Stimulated activated CD8-positive, alpha-beta memory T cell treated with anti-CD3 and anti-CD28 coated beads, Interleukin-7, amount 100 ng/mL, for 48 hours (primary cell): ENCODE measurements around the gene FSD2.

Experiments used
- DNase-seq, 2 donors: peaks; one replicate each; pipeline ENCODE4 v3.0.0-alpha.2; 2020; ENCODE audit warnings: low read depth in 1 of 2; ENCODE audit errors: extremely low read depth in 1 of 2

FSD2 gene

GRCh38 chr15:82805994-82806406 is at the start of gene FSD2:
Gene FSD2, minus strand, starts transcription at chr15:82806069. Its CDS starts 18,679 bp downstream, at chr15:82787390.
- no peak for DNase-seq

DNA sequence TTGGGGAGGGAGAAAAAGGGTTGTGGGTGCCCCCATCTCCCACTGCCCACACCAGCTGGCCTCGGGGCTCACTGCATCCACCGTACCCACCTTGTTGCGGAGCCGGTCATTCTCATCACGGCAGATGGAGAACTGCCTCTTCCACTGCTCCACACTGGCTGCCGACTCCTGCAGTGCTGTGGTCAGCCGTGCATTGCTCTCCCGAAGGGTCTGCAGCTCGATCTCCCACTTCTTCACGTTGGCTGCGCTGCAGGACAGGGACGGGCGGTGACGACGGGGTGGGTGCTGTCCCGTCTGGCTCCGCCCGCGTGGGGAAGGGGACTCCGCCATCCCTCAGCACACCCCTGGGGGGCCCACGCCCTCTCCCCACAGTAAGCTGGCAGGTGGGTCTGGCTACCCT is 48.7 kb upstream of the FSD2 start:
- no peak for DNase-seq

DNA sequence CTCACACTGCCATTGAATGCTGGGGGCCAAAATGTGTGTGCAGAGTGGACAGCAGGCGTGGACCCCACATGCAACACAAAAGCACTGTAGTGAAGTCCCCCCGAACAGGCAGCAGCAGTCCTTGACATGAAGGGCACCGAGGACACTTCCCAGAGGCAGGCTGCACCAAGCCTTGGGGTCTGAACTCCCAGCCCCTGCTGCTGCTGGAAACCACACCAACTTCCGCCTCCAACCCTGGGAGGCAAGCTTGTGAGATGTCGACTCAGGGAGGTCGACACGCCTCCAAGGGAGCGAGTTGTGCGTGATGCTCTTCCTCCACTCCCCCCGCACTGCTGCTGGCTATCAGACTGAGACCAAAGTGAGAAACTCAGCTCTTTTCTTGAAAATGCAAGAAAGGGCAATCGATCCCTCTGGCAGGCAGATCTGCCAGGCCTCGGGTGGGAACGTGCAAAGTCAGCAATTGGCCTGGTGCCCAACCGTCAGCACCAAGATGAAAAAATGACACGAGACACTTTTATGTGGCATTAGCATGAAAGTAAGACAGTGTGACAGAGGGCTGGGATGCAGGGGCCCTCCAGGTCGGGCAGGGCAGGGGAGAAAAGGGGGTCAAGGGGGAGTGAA is 47.2 kb upstream of the FSD2 start:
- no peak for DNase-seq

- DNase-seq, result no peak
Measured at GRCh38 chr15:82851981-82852511, 46.2 kb upstream of the FSD2 start.

- no peak for DNase-seq
Measured at GRCh38 chr15:82851306-82851850, 45.5 kb upstream of the FSD2 start.

- no peak for DNase-seq
Measured at GRCh38 chr15:82850731-82851130, 44.9 kb upstream of the FSD2 start.

- DNase-seq, result peak in 1 of 2 donors; percentile 25
Measured at GRCh38 chr15:82849556-82850512, 44.0 kb upstream of the FSD2 start.

DNA sequence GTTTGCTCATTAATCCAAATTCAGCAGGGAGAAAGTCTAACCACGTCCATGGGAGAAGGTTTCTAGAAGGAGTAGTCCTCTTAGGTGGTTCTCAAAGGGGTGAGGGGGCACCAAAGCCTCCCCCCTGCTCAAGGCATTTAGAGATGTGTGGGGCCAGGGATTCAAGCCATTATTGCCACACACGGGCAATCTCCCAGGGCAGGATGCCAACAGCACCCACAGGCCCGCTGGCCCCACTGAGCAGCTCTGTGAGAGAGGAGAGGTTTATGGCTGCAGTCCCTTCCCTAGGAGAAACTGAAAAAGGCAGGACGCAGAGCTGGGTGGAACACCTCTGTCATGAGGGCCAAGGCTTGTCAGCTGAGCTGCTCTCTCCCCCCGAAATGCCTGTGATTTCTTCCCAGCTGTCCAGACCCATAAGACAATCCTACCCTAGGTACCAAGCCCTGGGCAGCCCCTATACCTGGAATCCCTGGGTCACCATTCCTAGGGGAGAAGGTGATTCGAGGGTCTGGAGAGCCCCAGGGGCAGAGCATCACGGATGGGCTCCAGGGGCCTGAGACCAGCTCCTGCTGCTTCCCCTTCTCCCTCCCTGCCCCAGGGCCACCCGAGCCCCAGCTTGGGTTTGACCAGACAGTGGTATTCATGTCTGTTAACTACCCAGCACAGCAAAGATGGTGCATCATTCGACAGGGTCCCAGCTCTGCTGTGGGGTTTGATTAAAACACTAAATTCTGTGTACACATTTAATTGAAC is 42.5 kb upstream of the FSD2 start:
- DNase-seq, result no peak

DNA sequence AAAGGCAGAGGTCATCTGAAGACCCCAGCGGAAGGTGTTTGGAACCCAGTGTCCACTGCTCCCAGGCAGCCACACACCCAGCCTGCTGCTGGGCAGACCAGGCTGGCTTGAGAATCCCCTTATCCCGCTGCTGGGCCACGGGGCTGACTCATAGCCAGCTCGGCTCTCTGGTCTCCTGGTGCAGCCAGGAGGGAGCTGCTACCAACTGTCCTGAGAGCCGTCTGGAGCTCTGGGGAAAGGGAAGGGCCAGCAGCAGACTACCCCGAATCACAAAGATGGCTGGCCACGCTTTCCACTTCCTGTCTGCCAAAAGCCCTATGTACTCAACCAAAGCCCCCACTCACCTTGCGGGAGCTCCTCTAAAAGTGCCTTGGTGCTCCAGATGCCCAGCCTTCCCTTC is 41.8 kb upstream of the FSD2 start:
- no peak for DNase-seq

GRCh38 chr15:82846621-82847020 is 40.8 kb upstream of the FSD2 start:
- DNase-seq, result no peak

DNA sequence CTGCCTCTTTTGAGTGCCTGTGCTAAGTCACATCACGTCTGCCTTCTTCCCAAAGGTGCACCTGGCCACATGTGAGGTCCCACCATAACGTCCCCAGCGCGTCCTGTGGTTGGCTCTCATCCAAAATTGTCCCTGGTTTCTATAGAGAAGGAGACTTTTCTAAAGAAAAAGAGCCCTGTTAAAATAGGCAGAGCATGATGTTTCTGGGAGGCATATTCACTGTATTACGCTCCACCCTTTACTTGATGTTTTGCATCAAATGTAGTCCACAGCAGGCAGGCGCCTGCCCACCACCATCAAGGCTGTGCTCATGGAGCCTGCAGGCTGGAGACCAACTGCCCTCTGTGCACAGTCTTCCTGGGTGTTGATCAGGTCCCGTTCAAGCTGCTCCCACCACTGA is 39.8 kb upstream of the FSD2 start:
- no peak for DNase-seq

DNA sequence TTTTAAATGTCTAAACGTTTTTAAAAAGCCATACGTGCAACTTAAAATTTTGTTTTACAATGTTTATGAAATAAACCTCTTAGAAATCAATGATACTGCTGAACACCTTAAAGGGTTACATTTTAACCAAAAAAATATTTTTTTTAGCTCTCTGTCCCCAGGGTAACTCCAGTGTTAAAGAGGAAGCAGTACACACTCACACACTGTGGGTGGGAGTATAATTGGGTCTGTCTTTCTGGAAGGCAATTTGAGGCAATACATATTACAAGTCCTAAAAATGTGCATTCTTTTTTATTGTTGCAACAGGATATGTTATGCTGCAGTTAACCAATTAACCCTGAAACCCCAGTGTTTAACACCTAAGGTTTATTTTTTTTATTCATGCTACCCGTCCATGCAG is 37.7 kb upstream of the FSD2 start:
- DNase-seq, result no peak

DNA sequence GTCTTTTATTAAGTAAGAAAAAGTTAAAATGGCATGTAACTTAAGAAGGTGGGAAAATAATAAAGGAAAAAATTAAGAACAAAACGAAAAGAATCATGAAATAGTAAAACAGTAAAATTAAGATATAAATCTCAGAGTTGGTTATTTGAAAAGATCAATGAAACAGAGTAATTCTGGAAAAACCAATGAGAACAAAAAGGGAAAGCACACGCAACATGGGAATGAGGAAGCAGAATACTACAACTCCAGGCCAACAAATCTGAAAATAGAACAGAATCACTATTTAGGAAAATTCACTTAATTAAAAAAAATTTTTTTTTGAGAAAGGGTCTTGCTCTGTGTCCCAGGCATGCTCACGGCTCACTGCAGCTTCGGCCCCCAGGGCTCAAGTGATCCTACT is 34.3 kb upstream of the FSD2 start:
- DNase-seq, result no peak

DNA sequence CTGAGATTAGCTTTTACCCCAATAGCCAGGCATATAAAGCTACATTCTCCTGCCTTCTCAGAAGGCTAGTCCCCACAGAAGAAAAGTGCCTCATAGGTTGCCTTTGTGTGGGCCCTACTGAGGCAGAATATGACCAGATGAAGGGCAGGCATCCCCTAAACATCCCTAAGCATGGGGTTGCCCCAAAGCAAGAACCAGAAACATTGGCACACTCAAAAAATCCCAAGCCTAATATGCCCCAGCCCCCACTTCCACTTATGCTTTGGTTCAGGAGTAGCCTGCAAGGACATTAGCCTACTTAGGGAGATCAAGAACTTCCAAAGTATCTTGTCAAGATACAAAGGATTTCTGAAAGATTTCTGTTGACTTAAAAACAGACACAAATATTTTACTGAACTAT is 33.3 kb upstream of the FSD2 start:
- no peak for DNase-seq

DNA sequence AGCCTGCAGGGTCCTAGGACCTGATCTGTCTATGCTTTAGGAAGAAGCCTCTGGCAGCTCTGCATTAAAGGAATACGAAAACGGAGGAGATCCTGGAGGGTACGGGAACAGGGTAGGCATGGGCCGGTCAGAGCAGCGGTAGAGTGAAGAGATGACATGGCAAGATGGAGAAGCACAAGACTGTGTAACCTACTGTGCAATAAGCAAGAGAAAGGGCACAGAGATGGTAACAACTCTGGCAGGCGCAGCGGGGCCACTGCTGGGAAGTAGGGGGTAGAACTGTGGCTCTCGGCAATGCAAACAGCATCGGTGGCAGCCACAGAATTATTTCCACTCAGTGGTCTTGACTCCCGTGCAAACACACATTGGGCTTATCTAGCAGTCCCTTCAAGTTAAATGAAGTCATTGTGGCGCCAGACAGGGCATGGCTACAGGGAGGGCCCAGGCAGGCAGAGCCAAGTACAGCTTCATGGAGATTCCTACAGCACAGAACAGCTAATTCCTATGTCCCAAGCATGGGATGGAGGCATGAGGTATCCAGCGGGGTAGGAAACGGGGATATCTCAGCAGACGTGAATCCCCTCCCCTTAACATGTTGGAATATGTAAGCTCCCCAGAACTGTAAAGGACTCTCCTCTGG is 32.3 kb upstream of the FSD2 start:
- DNase-seq, result no peak

- no peak for DNase-seq
Measured at GRCh38 chr15:82835391-82835917, 29.6 kb upstream of the FSD2 start.

DNA sequence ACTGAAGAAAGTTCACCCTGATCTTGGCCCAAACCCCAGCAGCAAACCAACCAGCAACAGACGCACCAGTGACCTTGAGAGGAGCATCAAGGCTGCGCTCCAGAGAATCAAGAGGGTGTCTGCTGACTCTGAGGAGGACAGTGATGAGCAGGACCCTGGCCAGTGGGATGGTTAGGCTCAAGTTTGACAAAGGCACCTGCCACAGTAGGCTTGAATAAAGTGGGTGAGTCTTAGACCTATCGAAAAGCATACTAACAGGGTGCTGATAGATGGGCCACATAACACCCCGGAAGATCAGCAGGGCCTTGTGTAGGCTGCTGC is 27.5 kb upstream of the FSD2 start:
- no peak for DNase-seq

GRCh38 chr15:82832601-82833361 is 26.9 kb upstream of the FSD2 start:
- no peak for DNase-seq

GRCh38 chr15:82831894-82832600 is 26.2 kb upstream of the FSD2 start:
- DNase-seq, result no peak
